ENCODE results near the gene DUSP8. TPM values are rescaled to one million over a fixed set of nuclear protein-coding genes. Genes with fewer than 3 reads are reported as not detected.
A peak's percentile ranks its signal among the peaks of the same experiment; 100 is the strongest.

The DUSP8 gene
- total RNA-seq, 1 donor from 2014 or later, result 8.4 TPM

- Mint-ChIP-seq H3K4me3 (no peak overlapping the region), H3K4me1 (ENCODE audit: unreplicated experiment) (no peaks in the 10 kb centered on the region), H3K27ac (no peak overlapping the region), H3K27me3 (peaks cover 10% of the 10 kb centered on the region), H3K9me3 (no peaks in the 10 kb centered on the region), H3K36me3 (no peaks in the 10 kb centered on the region)
- DNase-seq (ENCODE audit: extremely low spot score, unreplicated experiment), result no peak
- TF ChIP-seq CTCF (conservative IDR thresholded peaks at IDR 0.05), result no peak
Observed at GRCh38 chr11:1557051-1557884, 14.8 kb downstream of the DUSP8 start.

GRCh38 chr11:1556278-1556902, 15.7 kb downstream of the DUSP8 start:
- H3K27ac Mint-ChIP-seq, result no peak overlapping the region
- H3K36me3 Mint-ChIP-seq, result no peaks in the 10 kb centered on the region
- no peaks in the 10 kb centered on the region for H3K4me1 Mint-ChIP-seq (ENCODE audit: unreplicated experiment)
- H3K4me3 Mint-ChIP-seq, result no peak overlapping the region
- TF ChIP-seq CTCF (conservative IDR thresholded peaks at IDR 0.05), result no peak
- peaks cover 10% of the 10 kb centered on the region for H3K27me3 Mint-ChIP-seq
- H3K9me3 Mint-ChIP-seq, result no peaks in the 10 kb centered on the region
- no peak for DNase-seq (ENCODE audit: extremely low spot score, unreplicated experiment)

- Mint-ChIP-seq H3K4me1 (ENCODE audit: unreplicated experiment) (no peaks in the 10 kb centered on the region), H3K27ac (no peak overlapping the region), H3K36me3 (no peaks in the 10 kb centered on the region), H3K27me3 (peaks cover 10% of the 10 kb centered on the region), H3K9me3 (no peaks in the 10 kb centered on the region), H3K4me3 (no peak overlapping the region)
- no peak for DNase-seq (ENCODE audit: extremely low spot score, unreplicated experiment)
- no peak for TF ChIP-seq CTCF (conservative IDR thresholded peaks at IDR 0.05)
Observed at GRCh38 chr11:1555713-1556153, 16.3 kb downstream of the DUSP8 start.

- Mint-ChIP-seq H3K27me3 (peaks cover 14% of the 10 kb centered on the region), H3K4me1 (ENCODE audit: unreplicated experiment) (no peaks in the 10 kb centered on the region), H3K9me3 (no peaks in the 10 kb centered on the region), H3K4me3 (no peak overlapping the region), H3K27ac (no peak overlapping the region), H3K36me3 (no peaks in the 10 kb centered on the region)
- no peak for DNase-seq (ENCODE audit: extremely low spot score, unreplicated experiment)
- no peak for TF ChIP-seq CTCF (conservative IDR thresholded peaks at IDR 0.05)
Observed at GRCh38 chr11:1554981-1555712, 16.9 kb downstream of the DUSP8 start.

- Mint-ChIP-seq H3K4me3 (no peak overlapping the region), H3K9me3 (no peaks in the 10 kb centered on the region), H3K36me3 (no peaks in the 10 kb centered on the region), H3K27me3 (peaks cover 25% of the 10 kb centered on the region), H3K27ac (peak overlapping the region; percentile 36), H3K4me1 (ENCODE audit: unreplicated experiment) (no peaks in the 10 kb centered on the region)
- no peak for TF ChIP-seq CTCF (conservative IDR thresholded peaks at IDR 0.05)
- no peak for DNase-seq (ENCODE audit: extremely low spot score, unreplicated experiment)
Observed at GRCh38 chr11:1553808-1554594, 18.1 kb downstream of the DUSP8 start.

Measured in type B pancreatic cell (in vitro differentiated cells).